Diencephalon (tissue), 1 donor: ENCODE measurements around the gene ECT2. TPM values are rescaled to one million over a fixed set of nuclear protein-coding genes. Genes with fewer than 3 reads are reported as not detected.

Experiments
- small RNA-seq: library from RNA; depleted of rRNA; stranded (forward); fragments of <200 nt; gene quantifications from one replicate; pipeline ENCODE3, GENCODE V24; 2014
- total RNA-seq: library from RNA; depleted of rRNA; stranded (reverse); fragments of >200 nt; gene quantifications from one replicate; pipeline ENCODE4 v1.2.3, GENCODE V29; 2014

ECT2 gene
- total RNA-seq = 18.5 TPM

GRCh38 chr3:172750368-172751174 is at the start of gene ECT2:
Gene ECT2, plus strand, starts transcription at chr3:172750726. Its CDS starts 3,805 bp downstream, at chr3:172754531.

GRCh38 chr3:172710664-172711453 is 39.7 kb upstream of the ECT2 start, which contains the start of gene NCEH1:
Gene NCEH1, minus strand, starts transcription at chr3:172711067. Its CDS starts 83 bp downstream, at chr3:172710984.

Small RNA genes within 50 kb of the gene (small RNA-seq; reads per million reads assigned to genes)
- gene AC108667.1 (not detected), gene RF00139 (not detected), gene RNU4-4P (not detected), gene RNU6-547P (not detected)

Other genes starting within 250 kb of the ECT2 start
- 5.5 TPM for gene TNFSF10, start 227.3 kb upstream of the ECT2 start, total RNA-seq
- gene NCEH1, start 39.7 kb upstream of the ECT2 start, total RNA-seq = 13.6 TPM